Cardiac muscle cell (in vitro differentiated cells and primary cell): ENCODE data around the gene ZNF763. TPM values are rescaled to one million over a fixed set of nuclear protein-coding genes. Genes with fewer than 3 reads are reported as not detected.
"Not testable (repeated sequence)": the region's sequence is repeated elsewhere in the genome, so short reads cannot be mapped to it uniquely, and the experiment has no call there.

Experiments used
- DNase-seq, 2 donors: peaks; one replicate each; pipeline versions ENCODE4 v3.0.0 to v3.0.0-alpha.2; 2010 to 2017; ENCODE audit warnings: low read depth in 1 of 2, low spot score in 1 of 2
- H3K27ac ChIP-seq: fragments of 200-600 bp; sonication (generic); 2 replicates; pipeline ENCODE4 v1.5.1; 2016
- H3K27me3 ChIP-seq: fragments of 200-600 bp; sonication (generic); 2 replicates; pipeline ENCODE4 v1.6.0; 2016; ENCODE audit warnings: control low read depth
- H3K36me3 ChIP-seq: fragments of 200-600 bp; sonication (generic); 2 replicates; pipeline ENCODE4 v1.5.1; 2016; ENCODE audit warnings: control low read depth
- H3K4me1 ChIP-seq: fragments of 200-600 bp; sonication (generic); 2 replicates; pipeline ENCODE4 v1.8.1; 2017; ENCODE audit warnings: low read depth, mild to moderate bottlenecking, mixed run types
- H3K4me3 ChIP-seq: fragments of 200-600 bp; sonication (generic); 2 replicates; pipeline ENCODE4 v1.5.1; 2016; ENCODE audit warnings: mild to moderate bottlenecking
- H3K9me3 ChIP-seq: fragments of 200-600 bp; sonication (generic); 2 replicates; pipeline ENCODE4 v1.5.1; 2017; ENCODE audit warnings: low read depth, mild to moderate bottlenecking, control low read depth
- polyA plus RNA-seq: library from polyadenylated mRNA; unstranded; fragments of >200 nt; fragmentation: Nextera tagmentation; extraction: Ambion mirVana; gene quantifications from 2 replicates; pipeline ENCODE4 v1.2.1, GENCODE V29; 2016
- total RNA-seq: library from RNA; depleted of rRNA; stranded (reverse); fragments of >200 nt; gene quantifications from 2 replicates; pipeline ENCODE4 v1.2.3, GENCODE V29; 2016
- TF ChIP-seq, protein P1 (sequence below): IDR thresholded peaks from 2 replicates; pipeline ENCODE4 v1.5.1; 2012; ENCODE audit warnings: low read depth, mild to moderate bottlenecking, low read length

ZNF763 gene
- total and polyA plus RNA-seq, 2 experiments from 2014 or later, result 4.6 to 5.2 TPM

DNA sequence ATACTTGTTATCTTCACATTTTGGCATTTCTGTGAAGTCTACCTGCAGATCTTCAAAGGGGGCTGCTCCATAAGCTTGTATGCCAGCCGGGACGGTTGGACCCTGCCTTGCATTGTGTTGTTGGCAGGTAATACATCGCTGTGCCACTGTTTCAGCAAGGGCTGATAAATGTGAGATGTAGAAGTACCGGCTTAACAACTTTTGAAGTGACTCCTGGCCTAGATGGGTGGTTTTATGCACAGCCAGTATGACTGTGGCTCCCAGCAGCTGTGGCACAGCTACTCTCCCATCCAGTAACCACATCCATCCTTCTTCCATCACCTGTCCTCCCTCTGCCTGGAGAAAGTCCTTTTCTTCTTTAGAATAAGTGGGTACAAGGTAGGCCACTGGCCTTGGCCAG lies 20.2 kb upstream of the ZNF763 start:
- H3K4me3 ChIP-seq, result no peak overlapping the region
- DNase-seq, result no peak
- TF ChIP-seq, protein P1, sequence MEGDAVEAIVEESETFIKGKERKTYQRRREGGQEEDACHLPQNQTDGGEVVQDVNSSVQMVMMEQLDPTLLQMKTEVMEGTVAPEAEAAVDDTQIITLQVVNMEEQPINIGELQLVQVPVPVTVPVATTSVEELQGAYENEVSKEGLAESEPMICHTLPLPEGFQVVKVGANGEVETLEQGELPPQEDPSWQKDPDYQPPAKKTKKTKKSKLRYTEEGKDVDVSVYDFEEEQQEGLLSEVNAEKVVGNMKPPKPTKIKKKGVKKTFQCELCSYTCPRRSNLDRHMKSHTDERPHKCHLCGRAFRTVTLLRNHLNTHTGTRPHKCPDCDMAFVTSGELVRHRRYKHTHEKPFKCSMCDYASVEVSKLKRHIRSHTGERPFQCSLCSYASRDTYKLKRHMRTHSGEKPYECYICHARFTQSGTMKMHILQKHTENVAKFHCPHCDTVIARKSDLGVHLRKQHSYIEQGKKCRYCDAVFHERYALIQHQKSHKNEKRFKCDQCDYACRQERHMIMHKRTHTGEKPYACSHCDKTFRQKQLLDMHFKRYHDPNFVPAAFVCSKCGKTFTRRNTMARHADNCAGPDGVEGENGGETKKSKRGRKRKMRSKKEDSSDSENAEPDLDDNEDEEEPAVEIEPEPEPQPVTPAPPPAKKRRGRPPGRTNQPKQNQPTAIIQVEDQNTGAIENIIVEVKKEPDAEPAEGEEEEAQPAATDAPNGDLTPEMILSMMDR, result no peak
- peaks cover 21% of the 10 kb centered on the region for H3K36me3 ChIP-seq
- no peaks in the 10 kb centered on the region for H3K27me3 ChIP-seq
- no peaks in the 10 kb centered on the region for H3K4me1 ChIP-seq
- peaks cover 2% of the 10 kb centered on the region for H3K9me3 ChIP-seq
- no peak overlapping the region for H3K27ac ChIP-seq

DNA sequence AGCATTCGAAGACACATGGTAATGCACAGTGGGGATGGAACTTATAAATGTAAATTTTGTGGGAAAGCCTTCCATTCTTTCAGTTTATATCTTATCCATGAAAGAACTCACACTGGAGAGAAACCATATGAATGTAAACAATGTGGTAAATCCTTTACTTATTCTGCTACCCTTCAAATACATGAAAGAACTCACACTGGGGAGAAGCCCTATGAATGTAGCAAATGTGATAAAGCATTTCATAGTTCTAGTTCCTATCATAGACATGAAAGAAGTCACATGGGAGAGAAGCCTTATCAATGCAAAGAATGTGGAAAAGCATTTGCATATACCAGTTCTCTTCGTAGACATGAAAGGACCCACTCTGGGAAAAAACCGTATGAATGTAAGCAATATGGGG lies 16.2 kb upstream of the ZNF763 start:
- H3K27me3 ChIP-seq, result no peaks in the 10 kb centered on the region
- H3K9me3 ChIP-seq, result peaks cover 21% of the 10 kb centered on the region
- H3K27ac ChIP-seq, result no peak overlapping the region
- no peak overlapping the region for H3K4me3 ChIP-seq
- no peak for DNase-seq
- TF ChIP-seq, protein P1, result no peak
- H3K36me3 ChIP-seq, result peaks cover 30% of the 10 kb centered on the region
- H3K4me1 ChIP-seq, result no peaks in the 10 kb centered on the region

DNA sequence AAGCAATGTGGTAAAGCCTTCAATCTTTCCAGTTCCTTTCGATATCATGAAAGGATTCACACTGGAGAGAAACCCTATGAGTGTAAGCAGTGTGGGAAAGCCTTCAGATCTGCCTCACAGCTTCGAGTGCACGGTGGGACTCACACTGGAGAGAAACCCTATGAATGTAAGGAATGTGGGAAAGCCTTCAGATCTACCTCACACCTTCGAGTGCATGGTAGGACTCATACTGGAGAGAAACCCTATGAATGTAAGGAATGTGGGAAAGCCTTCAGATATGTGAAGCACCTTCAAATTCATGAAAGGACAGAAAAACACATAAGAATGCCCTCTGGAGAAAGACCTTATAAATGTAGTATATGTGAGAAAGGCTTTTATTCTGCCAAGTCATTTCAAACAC lies 15.6 kb upstream of the ZNF763 start:
- Histone ChIP-seq H3K4me1 (no peaks in the 10 kb centered on the region), H3K9me3 (peaks cover 21% of the 10 kb centered on the region), H3K27ac (no peak overlapping the region), H3K36me3 (peaks cover 30% of the 10 kb centered on the region), H3K27me3 (no peaks in the 10 kb centered on the region), H3K4me3 (no peak overlapping the region)
- TF ChIP-seq, protein P1, result no peak
- DNase-seq, result no peak

DNA sequence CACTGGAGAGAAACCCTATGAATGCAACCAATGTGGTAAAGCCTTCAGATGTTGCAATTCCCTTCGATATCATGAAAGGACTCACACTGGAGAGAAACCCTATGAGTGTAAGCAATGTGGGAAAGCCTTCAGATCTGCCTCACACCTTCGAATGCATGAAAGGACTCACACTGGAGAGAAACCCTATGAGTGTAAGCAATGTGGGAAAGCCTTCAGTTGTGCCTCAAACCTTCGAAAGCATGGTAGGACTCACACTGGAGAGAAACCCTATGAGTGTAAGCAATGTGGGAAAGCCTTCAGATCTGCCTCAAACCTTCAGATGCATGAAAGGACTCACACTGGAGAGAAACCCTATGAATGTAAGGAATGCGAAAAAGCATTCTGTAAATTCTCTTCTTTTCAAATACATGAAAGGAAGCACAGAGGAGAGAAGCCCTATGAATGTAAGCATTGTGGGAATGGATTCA lies 15.2 kb upstream of the ZNF763 start:
- not testable (repeated sequence) for DNase-seq, H3K27ac ChIP-seq, H3K4me3 ChIP-seq, H3K27me3 ChIP-seq, H3K4me1 ChIP-seq
- Histone ChIP-seq H3K36me3 (peaks cover 30% of the 10 kb centered on the region), H3K9me3 (peaks cover 21% of the 10 kb centered on the region)

DNA sequence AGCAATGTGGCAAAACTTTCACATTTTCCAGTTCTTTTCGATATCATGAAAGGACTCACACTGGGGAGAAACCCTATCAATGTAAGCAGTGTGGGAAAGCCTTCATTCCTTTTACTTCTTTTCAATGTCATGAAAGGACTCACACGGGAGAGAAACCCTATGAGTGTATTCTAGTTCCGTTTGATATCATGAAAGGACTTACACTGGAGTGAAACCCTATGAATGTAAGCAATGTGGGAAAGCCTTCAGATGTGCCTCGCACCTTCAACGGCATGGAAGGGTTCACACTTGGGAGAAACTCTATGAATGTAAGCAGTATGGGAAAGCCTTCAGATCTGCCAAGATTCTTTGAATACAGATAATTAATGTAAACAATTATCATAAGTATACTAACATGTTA lies 14.5 kb upstream of the ZNF763 start:
- no peaks in the 10 kb centered on the region for H3K27me3 ChIP-seq
- TF ChIP-seq, protein P1, result no peak
- no peak overlapping the region for H3K27ac ChIP-seq
- H3K9me3 ChIP-seq, result peaks cover 21% of the 10 kb centered on the region
- no peaks in the 10 kb centered on the region for H3K4me1 ChIP-seq
- H3K36me3 ChIP-seq, result peaks cover 30% of the 10 kb centered on the region
- no peak for DNase-seq
- H3K4me3 ChIP-seq, result no peak overlapping the region

DNA sequence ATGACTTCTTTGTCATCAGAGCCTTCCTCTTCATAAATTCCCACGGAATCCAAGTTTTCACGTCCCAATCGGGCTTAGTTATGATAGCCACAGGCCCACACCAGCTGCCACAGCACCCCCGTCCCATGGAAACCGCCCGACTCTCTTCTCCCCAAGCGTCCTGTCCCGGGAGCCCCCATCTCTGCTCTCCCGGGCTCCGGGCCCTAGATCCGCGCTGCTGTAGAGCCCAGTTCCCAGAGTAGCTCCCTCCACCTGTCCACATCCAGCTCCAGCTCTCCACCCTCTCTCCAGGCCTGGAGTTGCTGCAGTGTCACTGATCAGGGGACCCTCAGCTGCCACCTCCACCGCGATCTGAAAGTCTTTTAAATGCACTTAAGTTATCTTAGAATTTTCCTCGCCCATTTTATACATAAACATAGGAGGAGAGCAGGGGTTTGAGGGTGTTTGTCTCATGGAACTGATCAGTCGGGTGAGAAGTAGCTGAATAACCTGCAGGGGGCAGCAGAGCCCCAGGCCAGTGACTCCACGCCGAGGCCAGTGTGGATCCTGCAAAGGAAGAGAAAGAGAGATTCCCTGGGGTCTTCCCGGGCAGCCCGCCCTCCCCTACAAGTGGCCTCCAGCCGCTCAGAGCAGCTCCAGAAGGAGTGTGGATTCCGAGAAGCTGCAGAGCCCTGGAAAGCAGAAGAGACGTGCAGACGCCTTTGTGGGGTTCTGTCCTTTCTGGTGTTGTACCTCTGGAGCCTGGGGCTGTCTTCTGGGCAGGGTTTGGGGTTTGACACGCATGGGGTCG lies 1.1 kb upstream of the ZNF763 start:
- TF ChIP-seq, protein P1, result peak; percentile 84
- H3K27me3 ChIP-seq, result no peaks in the 10 kb centered on the region
- no peaks in the 10 kb centered on the region for H3K36me3 ChIP-seq
- no peak overlapping the region for H3K4me3 ChIP-seq
- no peaks in the 10 kb centered on the region for H3K9me3 ChIP-seq
- H3K4me1 ChIP-seq, result peaks cover 3% of the 10 kb centered on the region
- peak overlapping the region; percentile 26 for H3K27ac ChIP-seq
- peak; percentile 85 to 87 for DNase-seq
